Spleen (tissue), 7 donors: ENCODE results near the gene PA2G4.

ENCODE experiments used
- POLR2AphosphoS5 ChIP-seq, 3 donors: sonication (generic); formaldehyde crosslinking; IDR thresholded peaks; one replicate each; pipeline ENCODE4 v1.5.1; 2017; ENCODE audit warnings: antibody characterized with exemption in 3 of 3
- TF ChIP-seq, protein P1 (sequence below), 11 experiments: fragments of 200-600 bp in 7 of 11; fragments of 450-650 bp in 4 of 11; sonication (generic) in 4 of 11; IDR thresholded peaks in 8 of 11; conservative IDR thresholded peaks in 3 of 11; 1 replicate in 7 of 11; 2 replicates in 4 of 11; pipeline versions ENCODE4 v1.4.0 to v1.8.0; 2016 to 2021; ENCODE audit warnings: antibody characterized with exemption in 11 of 11, inconsistent platforms in 4 of 11, mild to moderate bottlenecking in 1 of 11
- donor health status: DM: no; HTN: no; CAD: no; lungs with moderate emphysema.
- donor health status: DM: no; HTN: no; CAD: no.
- donor health status: DM: no; HTN: no; CAD: no.

DNA sequence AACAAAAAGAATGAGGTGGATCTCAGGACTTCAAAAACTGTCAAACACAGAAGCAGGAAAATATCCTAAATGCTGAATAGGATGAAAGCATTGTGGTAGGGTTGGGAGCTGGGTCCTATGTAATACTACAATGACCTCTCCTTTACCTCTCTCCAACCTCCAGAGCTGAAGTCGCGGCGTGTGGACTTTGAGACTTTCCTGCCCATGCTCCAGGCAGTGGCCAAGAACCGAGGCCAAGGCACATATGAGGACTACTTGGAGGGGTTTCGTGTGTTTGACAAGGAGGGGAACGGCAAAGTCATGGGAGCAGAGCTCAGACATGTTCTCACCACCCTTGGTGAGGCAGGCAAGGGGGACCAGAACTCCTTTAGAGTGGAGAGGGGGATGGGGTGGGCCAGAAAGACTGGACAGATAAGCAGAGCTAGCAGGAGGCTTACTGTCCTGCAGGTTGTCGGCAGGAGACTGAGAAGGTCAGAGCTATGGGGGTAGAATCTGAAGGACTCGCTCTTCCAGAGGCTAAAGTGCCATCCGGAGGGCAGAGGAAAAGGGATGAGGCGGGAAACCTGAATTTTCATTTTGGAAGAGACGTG lies 51.0 kb downstream of the PA2G4 start:
- TF ChIP-seq, protein P1, sequence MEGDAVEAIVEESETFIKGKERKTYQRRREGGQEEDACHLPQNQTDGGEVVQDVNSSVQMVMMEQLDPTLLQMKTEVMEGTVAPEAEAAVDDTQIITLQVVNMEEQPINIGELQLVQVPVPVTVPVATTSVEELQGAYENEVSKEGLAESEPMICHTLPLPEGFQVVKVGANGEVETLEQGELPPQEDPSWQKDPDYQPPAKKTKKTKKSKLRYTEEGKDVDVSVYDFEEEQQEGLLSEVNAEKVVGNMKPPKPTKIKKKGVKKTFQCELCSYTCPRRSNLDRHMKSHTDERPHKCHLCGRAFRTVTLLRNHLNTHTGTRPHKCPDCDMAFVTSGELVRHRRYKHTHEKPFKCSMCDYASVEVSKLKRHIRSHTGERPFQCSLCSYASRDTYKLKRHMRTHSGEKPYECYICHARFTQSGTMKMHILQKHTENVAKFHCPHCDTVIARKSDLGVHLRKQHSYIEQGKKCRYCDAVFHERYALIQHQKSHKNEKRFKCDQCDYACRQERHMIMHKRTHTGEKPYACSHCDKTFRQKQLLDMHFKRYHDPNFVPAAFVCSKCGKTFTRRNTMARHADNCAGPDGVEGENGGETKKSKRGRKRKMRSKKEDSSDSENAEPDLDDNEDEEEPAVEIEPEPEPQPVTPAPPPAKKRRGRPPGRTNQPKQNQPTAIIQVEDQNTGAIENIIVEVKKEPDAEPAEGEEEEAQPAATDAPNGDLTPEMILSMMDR (IDR thresholded peaks at IDR 0.05 in 8 of 11, conservative IDR thresholded peaks at IDR 0.05 in 3 of 11) = no peak
- no peak for TF ChIP-seq POLR2AphosphoS5 (IDR thresholded peaks at IDR 0.05)
